Neural cell (in vitro differentiated cells): ENCODE results near the gene CBFA2T2. TPM values are rescaled to one million over a fixed set of nuclear protein-coding genes. Genes with fewer than 3 reads are reported as not detected.

Experiments used
- H2AFZ ChIP-seq: fragments of 200-600, 300-800 bp; sonication (generic), shearing (Covaris generic); 2 replicates; pipeline ENCODE4 v1.6.0; 2014; ENCODE audit warnings: low read depth, mild to moderate bottlenecking, antibody characterized with exemption, low read length, moderate library complexity
- H3F3A ChIP-seq: fragments of 200-600 bp; shearing (Covaris generic); 2 replicates; pipeline ENCODE4 v1.6.1; 2016; ENCODE audit warnings: mild to moderate bottlenecking, moderate library complexity, mixed read lengths, antibody characterized with exemption, low read length; ENCODE audit not compliant: insufficient read depth, poor library complexity, severe bottlenecking
- H3K27ac ChIP-seq: fragments of 200-600, 300-800 bp; sonication (generic), shearing (Covaris generic); 2 replicates; pipeline ENCODE4 v1.5.1; 2014; ENCODE audit warnings: mild to moderate bottlenecking, low read length, moderate library complexity
- H3K27me3 ChIP-seq: fragments of 300-800, 200-600 bp; sonication (generic), shearing (Covaris generic); 2 replicates; pipeline ENCODE4 v1.6.0; 2014; ENCODE audit warnings: mild to moderate bottlenecking, low read depth, low read length, moderate library complexity; ENCODE audit not compliant: insufficient read depth
- H3K36me3 ChIP-seq: fragments of 300-800, 200-600 bp; sonication (generic), shearing (Covaris generic); 2 replicates; pipeline ENCODE4 v1.5.1; 2014; ENCODE audit warnings: mild to moderate bottlenecking, antibody characterized with exemption, low read length, moderate library complexity; ENCODE audit not compliant: insufficient read depth
- H3K4me2 ChIP-seq: fragments of 300-800, 200-600 bp; sonication (generic), shearing (Covaris generic); 2 replicates; pipeline ENCODE4 v1.6.0; 2014; ENCODE audit warnings: mild to moderate bottlenecking, low read length
- H3K4me3 ChIP-seq: fragments of 300-800, 200-600 bp; sonication (generic), shearing (Covaris generic); 2 replicates; pipeline ENCODE4 v1.5.1; 2014; ENCODE audit warnings: mild to moderate bottlenecking, low read length, moderate library complexity
- H3K79me2 ChIP-seq: fragments of 200-600 bp; shearing (Covaris generic); replicated peaks from 2 replicates; pipeline ENCODE4 v1.6.0; 2014; ENCODE audit warnings: mild to moderate bottlenecking, low read length, moderate library complexity; ENCODE audit not compliant: insufficient read depth
- H3K9ac ChIP-seq: fragments of 300-800, 200-600 bp; sonication (generic), shearing (Covaris generic); 2 replicates; pipeline ENCODE4 v1.6.1; 2016; ENCODE audit warnings: mild to moderate bottlenecking, low read length, mixed read lengths
- H3K9me2 ChIP-seq: fragments of 200-600 bp; shearing (Covaris generic); 2 replicates; pipeline ENCODE4 v1.6.1; 2016; ENCODE audit warnings: mild to moderate bottlenecking, low read length, mixed read lengths; ENCODE audit not compliant: insufficient read depth
- H3K9me3 ChIP-seq: fragments of 200-600, 300-800 bp; sonication (generic), shearing (Covaris generic); 2 replicates; pipeline ENCODE4 v1.6.1; 2016; ENCODE audit warnings: mild to moderate bottlenecking, mixed run types, low read length, moderate library complexity, mixed read lengths
- H4K20me1 ChIP-seq: fragments of 200-600 bp; shearing (Covaris generic); 2 replicates; pipeline ENCODE4 v1.6.1; 2016; ENCODE audit warnings: mild to moderate bottlenecking, mixed run types; ENCODE audit not compliant: insufficient read depth
- CTCF ChIP-seq: fragments of 450-650 bp; IDR thresholded peaks from 2 replicates; pipeline ENCODE4 v1.5.1; 2014; ENCODE audit warnings: antibody characterized with exemption, mild to moderate bottlenecking, moderate library complexity; ENCODE audit not compliant: poor library complexity, severe bottlenecking
- EP300 ChIP-seq: fragments of 450-650 bp; conservative IDR thresholded peaks from 2 replicates; pipeline ENCODE4 v1.6.1; 2014; ENCODE audit warnings: antibody characterized with exemption, mild to moderate bottlenecking, moderate library complexity; ENCODE audit not compliant: poor library complexity, severe bottlenecking
- EZH2 ChIP-seq: fragments of 200-600, 300-800 bp; shearing (Covaris generic), sonication (generic); IDR thresholded peaks from 2 replicates; pipeline ENCODE4 v1.6.1; 2014; ENCODE audit warnings: antibody characterized with exemption, low read length, borderline replicate concordance, mild to moderate bottlenecking; ENCODE audit not compliant: insufficient read depth, poor library complexity, severe bottlenecking
- MXI1 ChIP-seq: fragments of 450-650 bp; conservative IDR thresholded peaks from 2 replicates; pipeline ENCODE4 v1.6.1; 2014; ENCODE audit warnings: antibody characterized with exemption, mild to moderate bottlenecking; ENCODE audit not compliant: poor library complexity, severe bottlenecking
- POLR2AphosphoS5 ChIP-seq: IDR thresholded peaks from 2 replicates; pipeline ENCODE4 v1.6.1; 2012
- RAD21 ChIP-seq: fragments of 450-650 bp; conservative IDR thresholded peaks from 2 replicates; pipeline ENCODE4 v1.6.1; 2014; ENCODE audit warnings: antibody characterized with exemption, mild to moderate bottlenecking, moderate library complexity
- REST ChIP-seq: IDR thresholded peaks from 2 replicates; pipeline ENCODE4 v1.6.1; 2012; ENCODE audit warnings: borderline replicate concordance
- SMC3 ChIP-seq: fragments of 450-650 bp; conservative IDR thresholded peaks from 2 replicates; pipeline ENCODE4 v1.6.1; 2014; ENCODE audit warnings: antibody characterized with exemption, mild to moderate bottlenecking, moderate library complexity; ENCODE audit not compliant: poor library complexity
- TAF1 ChIP-seq: IDR thresholded peaks from 2 replicates; pipeline ENCODE4 v1.6.1; 2012; ENCODE audit warnings: low read depth
- polyA plus RNA-seq: library from polyadenylated mRNA; depleted of rRNA; stranded (reverse); fragments of >200 nt; gene quantifications from 2 replicates; pipeline ENCODE4 v1.2.3, GENCODE V29; 2014

CBFA2T2 gene
- polyA plus RNA-seq, 1 donor from 2014 or later = 15.9 TPM

- H3K27ac ChIP-seq = no peak overlapping the region
- peaks cover 4% of the 10 kb centered on the region for H3F3A ChIP-seq
- H3K79me2 ChIP-seq = no peaks in the 10 kb centered on the region
- H3K4me2 ChIP-seq = no peak overlapping the region
- no peak overlapping the region for H3K9ac ChIP-seq
- H3K4me3 ChIP-seq = peak overlapping the region; percentile 62
- no peaks in the 10 kb centered on the region for H4K20me1 ChIP-seq
- H3K27me3 ChIP-seq = no peaks in the 10 kb centered on the region
- TF ChIP-seq POLR2AphosphoS5 (no peak), TAF1 (no peak), RAD21 (no peak), REST (no peak), EP300 (no peak), SMC3 (no peak), EZH2 (no peak)
- H3K9me3 ChIP-seq = no peaks in the 10 kb centered on the region
- no peak overlapping the region for H2AFZ ChIP-seq
- no peaks in the 10 kb centered on the region for H3K36me3 ChIP-seq
- H3K9me2 ChIP-seq = no peaks in the 10 kb centered on the region
Observed at GRCh38 chr20:33675136-33675959, 185.5 kb downstream of the CBFA2T2 start.

GRCh38 chr20:33676121-33676520 is 186.2 kb downstream of the CBFA2T2 start:
- no peaks in the 10 kb centered on the region for H3K27me3 ChIP-seq
- H4K20me1 ChIP-seq = no peaks in the 10 kb centered on the region
- no peak overlapping the region for H3K27ac ChIP-seq
- H3K9ac ChIP-seq = no peak overlapping the region
- H3K9me2 ChIP-seq = no peaks in the 10 kb centered on the region
- H3K36me3 ChIP-seq = no peaks in the 10 kb centered on the region
- peaks cover 4% of the 10 kb centered on the region for H3F3A ChIP-seq
- no peak overlapping the region for H3K4me3 ChIP-seq
- no peaks in the 10 kb centered on the region for H3K79me2 ChIP-seq
- no peak overlapping the region for H3K4me2 ChIP-seq
- no peaks in the 10 kb centered on the region for H3K9me3 ChIP-seq
- TF ChIP-seq RAD21 (no peak), SMC3 (no peak), POLR2AphosphoS5 (no peak), CTCF (no peak), TAF1 (no peak), REST (no peak), EZH2 (no peak), EP300 (no peak), MXI1 (no peak)
- H2AFZ ChIP-seq = no peak overlapping the region
